ENCODE measurements around the gene RAB6B.

DNA sequence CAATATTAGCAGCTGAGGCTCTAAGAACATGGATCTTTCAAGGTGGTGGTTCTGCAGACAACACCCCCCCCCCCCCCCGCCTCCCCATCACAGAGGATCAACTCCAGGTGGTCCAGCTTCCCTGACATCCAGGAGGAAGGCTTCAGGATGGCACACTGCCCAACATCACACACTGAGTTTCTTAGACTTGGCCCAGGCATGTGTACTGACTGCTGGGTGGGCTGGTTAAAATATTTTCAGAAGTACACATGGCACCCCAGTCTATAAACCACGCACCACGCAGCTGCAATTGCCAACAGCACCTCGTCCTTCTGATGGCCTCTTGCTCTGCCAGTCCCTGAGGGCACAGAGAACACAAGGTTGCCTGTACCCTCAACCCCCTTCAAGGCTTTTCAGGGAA, 68.0 kb downstream of the RAB6B start:
- TF ChIP-seq, protein P1, sequence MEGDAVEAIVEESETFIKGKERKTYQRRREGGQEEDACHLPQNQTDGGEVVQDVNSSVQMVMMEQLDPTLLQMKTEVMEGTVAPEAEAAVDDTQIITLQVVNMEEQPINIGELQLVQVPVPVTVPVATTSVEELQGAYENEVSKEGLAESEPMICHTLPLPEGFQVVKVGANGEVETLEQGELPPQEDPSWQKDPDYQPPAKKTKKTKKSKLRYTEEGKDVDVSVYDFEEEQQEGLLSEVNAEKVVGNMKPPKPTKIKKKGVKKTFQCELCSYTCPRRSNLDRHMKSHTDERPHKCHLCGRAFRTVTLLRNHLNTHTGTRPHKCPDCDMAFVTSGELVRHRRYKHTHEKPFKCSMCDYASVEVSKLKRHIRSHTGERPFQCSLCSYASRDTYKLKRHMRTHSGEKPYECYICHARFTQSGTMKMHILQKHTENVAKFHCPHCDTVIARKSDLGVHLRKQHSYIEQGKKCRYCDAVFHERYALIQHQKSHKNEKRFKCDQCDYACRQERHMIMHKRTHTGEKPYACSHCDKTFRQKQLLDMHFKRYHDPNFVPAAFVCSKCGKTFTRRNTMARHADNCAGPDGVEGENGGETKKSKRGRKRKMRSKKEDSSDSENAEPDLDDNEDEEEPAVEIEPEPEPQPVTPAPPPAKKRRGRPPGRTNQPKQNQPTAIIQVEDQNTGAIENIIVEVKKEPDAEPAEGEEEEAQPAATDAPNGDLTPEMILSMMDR (IDR thresholded peaks at IDR 0.05) = no peak
- no peak for TF ChIP-seq POLR2A (IDR thresholded peaks at IDR 0.05)
